Raji (cell line): ENCODE measurements around the gene ULK3.

Experiments
- POLR2A ChIP-seq: IDR thresholded peaks from 2 replicates; pipeline ENCODE4 v1.6.1; 2011; ENCODE audit warnings: low read depth, low read length, control low read depth; ENCODE audit not compliant: insufficient read depth

Gene ULK3, protein sequence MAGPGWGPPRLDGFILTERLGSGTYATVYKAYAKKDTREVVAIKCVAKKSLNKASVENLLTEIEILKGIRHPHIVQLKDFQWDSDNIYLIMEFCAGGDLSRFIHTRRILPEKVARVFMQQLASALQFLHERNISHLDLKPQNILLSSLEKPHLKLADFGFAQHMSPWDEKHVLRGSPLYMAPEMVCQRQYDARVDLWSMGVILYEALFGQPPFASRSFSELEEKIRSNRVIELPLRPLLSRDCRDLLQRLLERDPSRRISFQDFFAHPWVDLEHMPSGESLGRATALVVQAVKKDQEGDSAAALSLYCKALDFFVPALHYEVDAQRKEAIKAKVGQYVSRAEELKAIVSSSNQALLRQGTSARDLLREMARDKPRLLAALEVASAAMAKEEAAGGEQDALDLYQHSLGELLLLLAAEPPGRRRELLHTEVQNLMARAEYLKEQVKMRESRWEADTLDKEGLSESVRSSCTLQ

DNA sequence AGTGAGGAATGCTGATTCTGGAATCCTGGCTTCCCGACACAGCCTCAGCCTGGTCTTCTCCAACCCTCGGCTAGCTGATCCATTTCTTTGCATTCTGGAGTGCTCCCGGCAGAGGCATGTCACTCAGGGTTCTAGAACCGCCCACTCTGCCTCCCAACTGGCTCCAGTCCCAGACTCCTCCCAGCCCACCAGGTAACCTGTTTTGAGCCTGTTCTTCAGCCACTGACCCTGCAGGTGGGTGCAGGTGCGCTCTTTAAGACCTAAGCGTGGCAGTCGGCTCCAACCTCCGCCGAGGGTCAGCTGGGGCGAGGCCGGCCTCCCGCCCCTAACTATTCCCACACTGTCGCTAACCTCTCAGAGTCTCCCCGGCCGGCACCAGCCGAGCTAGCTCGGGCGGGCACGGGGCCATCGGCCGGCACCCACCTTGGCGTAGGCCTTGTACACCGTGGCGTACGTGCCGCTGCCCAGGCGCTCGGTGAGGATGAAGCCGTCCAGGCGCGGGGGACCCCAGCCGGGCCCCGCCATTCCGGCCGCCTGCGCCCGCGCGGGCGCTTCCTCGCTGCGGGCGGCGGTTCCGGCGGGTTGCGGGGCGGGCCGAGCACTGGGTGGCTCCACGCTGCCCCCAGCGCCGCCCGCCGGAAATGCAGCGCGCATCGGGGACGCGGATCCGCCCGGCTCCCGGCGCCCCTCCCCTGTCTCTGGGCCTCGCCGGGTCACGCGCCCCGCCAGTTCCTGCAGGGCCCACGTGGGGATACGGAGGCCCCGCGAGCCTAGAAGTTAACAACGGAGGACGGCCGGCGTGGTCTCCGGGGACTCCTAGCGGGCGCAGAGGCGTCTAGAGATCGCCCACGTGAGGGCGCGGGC lies at the start of gene ULK3:
Gene ULK3, minus strand, starts transcription at position 576 of the 864 bp plus-strand sequence. Its CDS starts 51 bp downstream, at position 525.
- TF ChIP-seq POLR2A = peak; percentile 68

DNA sequence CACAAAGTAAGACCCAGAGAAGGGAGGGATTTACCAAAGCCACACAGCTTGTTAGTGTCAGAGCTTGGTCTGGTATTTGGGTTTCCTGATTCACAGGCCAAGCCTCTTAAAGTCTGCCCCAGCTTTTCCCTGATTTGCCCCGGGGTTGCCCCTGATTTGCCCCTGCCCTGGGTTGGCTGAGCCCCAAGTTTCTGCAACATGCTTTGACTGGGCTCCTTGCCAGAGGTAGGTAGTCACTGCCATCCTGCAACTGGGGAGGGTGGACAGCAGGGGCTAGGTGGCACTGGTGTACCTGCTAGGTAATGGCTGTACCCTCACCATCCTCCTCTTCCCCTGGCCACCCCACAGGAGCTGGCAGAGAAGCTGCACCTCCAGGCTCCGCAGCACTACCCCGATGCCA lies 49.4 kb upstream of the ULK3 start:
- TF ChIP-seq POLR2A = 0 out of 2 replicates have a peak, but pooled peaks have one; percentile 13

DNA sequence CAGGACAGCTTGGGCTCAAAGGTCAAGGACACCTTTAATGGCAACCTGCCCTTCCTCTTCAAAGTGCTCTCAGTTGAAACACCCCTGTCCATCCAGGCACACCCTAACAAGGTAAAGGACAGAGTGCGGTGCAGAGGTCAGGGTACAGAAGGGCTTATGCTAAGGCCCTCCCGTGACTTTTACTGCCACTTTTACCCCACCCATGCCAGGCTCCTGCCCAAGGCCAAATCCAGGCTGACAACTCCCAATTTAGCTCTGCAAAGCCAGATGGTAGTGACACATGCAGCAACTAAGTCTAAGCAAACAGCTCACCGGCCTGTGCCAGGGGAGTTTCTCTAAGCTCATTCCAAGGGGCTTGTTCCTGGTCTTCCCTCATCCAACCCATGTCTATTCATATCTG lies 48.5 kb upstream of the ULK3 start:
- no peak for TF ChIP-seq POLR2A

DNA sequence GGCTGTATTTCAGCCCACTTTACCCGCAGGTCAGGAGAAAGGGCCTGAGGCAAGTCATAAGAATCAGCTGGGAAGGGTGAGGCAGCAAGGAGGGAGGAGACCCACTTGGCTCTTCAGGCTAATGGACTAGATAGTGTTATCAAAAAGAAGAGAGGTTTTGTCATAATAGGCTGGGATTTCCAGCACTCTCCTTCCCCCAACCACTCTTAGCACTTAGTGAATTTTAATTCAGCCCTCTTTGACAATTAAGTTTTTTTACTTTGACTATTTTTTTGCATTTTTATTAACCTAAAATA lies 47.7 kb upstream of the ULK3 start:
- no peak for TF ChIP-seq POLR2A

DNA sequence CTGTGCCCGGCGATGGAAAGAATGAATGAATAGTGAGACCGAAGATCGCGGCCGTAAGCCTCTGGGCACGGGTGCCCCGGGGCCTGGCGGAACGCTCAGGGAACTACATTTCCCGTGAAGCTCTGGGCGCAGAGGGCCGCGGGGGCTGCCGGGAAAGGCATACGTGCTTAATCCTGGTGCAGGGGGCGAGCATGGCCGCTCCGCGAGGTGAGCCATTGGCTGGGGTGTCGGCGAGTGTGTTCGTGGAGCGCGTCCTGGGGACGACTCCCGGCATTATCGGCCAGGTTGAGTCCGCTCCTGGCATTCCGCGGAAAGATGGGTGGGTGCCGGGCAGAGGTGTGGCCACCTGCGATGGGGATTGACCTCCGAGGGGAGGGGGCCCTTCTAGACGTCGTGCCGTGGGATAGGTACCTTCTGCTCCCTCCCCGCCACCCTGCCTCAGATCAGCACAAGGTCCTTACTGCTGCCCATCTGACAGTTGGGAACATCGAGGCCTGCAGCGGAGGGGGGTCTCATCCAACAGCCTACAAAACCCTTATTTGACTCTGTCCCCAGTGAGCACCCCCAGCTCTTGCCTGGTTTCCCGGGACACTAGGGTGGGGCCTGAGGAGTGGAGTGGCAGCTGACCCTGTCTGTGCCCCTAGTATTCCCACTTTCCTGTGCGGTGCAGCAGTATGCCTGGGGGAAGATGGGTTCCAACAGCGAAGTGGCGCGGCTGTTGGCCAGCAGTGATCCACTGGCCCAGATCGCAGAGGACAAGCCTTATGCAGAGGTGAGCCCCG lies 47.1 kb upstream of the ULK3 start, which contains the start of gene MPI:
Gene MPI, plus strand, starts transcription at position 160 of the 782 bp plus-strand sequence. Its CDS starts 32 bp downstream, at position 192.
- peak; percentile 99 for TF ChIP-seq POLR2A

DNA sequence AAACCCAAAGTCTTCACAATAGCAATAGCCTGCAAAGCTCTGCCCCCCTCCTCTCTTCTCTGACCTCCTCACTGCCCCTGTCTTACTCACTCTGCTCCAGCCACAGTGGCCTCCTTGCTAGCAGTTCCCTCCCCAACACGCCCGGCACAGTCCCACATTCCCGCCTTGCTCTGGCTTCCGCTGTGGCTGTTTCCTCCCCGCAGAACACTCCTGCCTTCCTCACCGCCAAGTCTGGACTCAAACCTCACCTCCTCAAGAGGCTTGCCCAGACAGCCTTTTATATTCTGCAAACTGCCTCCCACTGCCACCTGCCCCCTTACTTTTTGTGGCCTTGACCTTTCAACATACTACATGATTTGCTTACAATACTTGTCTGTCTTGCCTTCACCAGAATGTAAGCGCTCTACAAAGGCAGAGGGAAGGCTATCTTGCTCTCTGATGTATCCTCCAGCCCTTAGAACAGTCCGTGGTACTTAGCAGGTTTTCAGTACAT lies 46.5 kb upstream of the ULK3 start:
- TF ChIP-seq POLR2A = no peak

DNA sequence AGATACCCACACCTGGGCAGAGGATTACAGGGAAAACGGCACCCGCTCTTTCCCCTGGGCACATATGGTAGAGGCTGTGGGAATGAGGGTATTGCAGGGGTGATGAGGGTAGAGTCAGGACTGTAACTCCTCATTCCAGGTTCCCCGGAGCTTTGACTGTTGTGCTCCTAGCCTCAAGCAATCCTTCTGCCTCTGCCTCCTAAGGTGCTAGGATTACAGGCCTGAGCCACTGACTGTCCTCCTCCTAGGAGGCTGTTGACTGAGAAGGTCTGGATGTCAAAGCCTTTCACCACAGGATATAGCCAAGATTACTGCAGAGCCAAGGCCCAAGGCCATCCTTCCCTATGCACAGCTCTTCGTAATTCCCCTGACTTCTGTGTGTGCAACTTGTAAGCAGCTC lies 45.8 kb upstream of the ULK3 start:
- no peak for TF ChIP-seq POLR2A

DNA sequence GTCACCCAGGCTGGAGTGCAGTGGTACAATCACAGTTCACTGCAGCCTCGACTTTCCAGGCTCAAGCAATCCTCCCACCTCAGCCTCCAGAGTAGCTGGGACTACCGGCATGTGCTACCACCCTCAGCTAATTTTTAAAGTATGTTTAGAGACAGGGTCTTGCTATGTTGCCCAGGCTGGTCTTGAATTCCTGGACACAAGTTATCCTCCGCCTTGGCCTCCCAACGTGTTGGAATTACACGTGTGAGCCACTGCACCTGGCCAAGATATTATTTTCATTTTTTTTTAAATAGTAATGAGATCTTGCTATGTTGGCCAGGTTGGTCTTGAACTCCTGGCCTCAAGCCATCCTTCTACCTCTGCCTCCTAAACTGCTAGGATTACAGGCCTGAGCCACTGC lies 42.5 kb upstream of the ULK3 start:
- no peak for TF ChIP-seq POLR2A

DNA sequence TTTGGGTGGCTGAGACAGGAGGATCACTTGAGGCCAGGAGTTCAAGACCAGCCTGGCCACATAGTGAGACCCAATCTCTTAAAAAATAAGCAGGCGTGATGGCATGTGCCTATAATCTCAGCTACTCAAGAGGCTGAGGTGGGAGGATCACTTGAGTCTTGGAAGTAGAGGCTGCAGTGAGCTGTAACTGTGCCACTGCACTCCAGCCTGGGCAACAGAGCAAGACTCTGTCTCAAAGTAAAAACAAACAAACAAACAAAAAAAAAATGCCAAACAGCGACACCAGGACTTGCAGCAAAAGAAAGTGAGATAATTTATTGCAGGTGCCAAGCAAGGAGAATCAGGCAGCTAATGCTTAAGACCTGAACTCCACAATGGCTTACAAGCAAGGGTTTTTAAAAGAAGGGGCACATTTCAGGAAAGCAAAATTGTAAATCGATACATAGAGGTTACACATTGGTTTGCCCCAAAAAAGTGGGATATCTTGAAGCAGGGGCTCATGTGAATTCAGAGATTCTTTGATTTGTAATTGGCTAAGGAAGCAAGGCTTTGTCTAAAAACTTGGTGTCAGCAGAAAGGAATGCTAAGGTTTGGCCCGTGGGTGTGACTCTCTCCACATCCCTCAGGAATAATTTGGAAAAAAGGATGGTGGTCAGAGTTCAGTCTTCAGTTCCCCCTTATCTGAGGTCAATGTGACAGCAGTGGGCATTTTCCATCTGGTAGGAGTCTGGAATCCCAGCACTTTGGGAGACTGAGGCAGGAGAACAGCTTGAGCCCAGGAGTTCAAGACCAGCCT lies 41.7 kb upstream of the ULK3 start:
- no peak for TF ChIP-seq POLR2A

DNA sequence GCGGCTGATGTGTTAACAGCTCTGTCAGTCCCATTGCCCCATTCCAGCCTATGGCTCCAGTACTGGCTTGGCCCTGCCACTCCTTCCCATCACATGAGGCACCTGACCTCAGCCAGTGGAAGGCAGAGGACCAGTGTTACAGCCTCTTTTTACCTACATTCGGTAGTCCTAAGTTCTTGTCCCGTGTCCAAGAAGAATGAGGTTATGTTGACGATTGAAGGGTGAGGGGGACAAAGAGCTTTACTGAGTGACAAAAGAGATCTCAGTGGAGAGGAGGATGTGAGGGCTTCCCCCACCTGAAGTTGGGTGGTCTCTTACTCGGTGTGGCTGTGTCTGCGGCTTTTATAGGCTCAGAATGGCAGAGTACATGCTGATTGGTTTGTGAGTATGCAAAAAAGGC lies 39.6 kb upstream of the ULK3 start:
- TF ChIP-seq POLR2A = no peak

DNA sequence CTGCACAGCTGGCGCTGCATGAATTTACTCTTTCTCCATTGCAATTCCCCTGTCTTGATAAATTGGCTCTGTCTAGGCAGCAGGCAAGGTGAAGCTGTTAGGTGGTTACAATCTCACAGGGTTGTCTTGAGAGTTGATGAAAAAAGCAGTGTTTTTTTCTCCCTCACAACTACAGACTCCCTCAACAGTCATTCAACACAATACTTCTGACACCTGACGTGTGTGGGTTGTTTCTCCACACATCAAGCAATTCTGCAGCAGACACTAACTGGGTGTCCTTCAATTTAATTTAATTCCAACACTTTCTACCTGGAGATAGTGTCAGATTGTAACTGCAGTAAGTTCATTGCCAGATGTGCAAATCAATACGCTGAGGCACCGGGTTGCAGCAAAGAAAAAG lies 35.3 kb upstream of the ULK3 start:
- TF ChIP-seq POLR2A = no peak

DNA sequence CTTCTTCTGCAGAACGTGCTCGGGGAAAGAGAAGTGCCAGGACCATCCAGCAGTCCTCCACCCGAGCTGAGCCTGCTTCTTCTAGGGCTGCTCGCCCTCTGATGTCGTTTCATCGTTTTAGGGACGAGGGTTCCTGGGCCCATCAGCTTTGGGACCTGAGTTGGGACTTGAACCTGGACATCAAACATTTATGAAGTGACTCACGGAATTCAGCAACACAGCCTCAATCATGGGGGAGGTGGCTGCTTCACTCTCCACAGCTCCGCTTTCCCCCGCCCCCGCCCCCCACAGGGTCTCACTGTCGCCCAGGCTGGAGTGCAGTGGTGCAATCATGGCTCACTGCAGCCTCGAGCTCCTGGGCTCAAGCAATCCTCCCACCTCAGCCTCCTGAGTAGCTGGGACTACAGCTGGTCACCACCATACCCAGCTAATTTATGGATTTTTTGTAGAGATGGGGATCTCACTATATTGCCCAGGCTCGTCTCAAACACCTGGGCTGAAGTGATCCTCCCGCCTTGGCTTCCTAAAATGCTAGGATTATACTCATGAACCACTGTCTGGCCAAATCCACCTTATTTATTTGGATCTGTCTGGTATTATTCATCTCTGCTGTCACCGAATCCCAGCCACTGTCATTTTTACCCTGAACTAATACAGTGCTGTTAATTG lies 30.9 kb upstream of the ULK3 start:
- no peak for TF ChIP-seq POLR2A

DNA sequence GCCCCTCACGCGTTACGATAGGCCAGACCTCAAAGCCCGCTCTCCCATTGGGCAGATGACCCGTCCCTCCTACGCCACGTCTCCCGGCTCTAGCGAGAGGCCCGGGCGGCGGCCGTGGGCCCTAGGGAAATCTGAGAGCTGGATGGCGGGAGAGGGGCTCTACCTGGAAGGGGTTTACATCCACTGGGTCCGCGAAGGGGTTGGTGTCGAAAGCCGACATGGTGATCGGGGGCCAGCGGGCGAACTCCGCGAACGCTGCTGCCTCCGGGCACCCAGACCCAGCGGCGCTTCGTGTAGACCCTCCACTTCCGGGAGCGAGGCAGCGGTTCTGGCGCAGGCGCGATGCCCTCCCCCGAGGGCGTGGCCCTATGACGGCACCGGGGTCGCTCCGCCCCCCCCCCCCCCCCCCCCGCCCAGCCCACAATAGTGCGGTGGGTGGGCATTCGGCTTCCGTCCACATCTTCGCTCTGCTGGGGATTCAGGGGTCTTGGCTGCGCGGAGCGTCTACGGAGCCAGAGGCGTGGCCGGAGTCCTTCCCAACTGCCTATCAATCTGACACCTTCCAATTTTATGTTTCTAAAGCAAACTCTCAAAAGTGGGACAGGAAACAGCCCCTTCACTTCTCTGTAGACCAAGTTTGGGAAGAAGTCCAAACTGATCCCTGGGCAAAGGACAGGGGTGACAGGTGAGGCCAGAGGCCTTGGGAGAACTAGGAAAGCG lies 30.2 kb upstream of the ULK3 start, which contains the start of gene SCAMP2:
Gene SCAMP2, minus strand, starts transcription at position 330 of the 720 bp plus-strand sequence. Its CDS starts 110 bp downstream, at position 220.
- peak; percentile 94 for TF ChIP-seq POLR2A
